GM20431 (cell line): Measurements from ENCODE around the gene ADCY1.
"Not testable (repeated sequence)": the region's sequence is repeated elsewhere in the genome, so short reads cannot be mapped to it uniquely, and the experiment has no call there.

Experiments
- in situ Hi-C: fragments of 300-500 bp; cut with MseI, MboI; formaldehyde crosslinking; loops from one replicate; pipeline ENCODE4 v1.15.0; 2020; ENCODE audit warnings: low sequenced_read_pairs; ENCODE audit not compliant: unreplicated experiment

The ADCY1 gene

DNA sequence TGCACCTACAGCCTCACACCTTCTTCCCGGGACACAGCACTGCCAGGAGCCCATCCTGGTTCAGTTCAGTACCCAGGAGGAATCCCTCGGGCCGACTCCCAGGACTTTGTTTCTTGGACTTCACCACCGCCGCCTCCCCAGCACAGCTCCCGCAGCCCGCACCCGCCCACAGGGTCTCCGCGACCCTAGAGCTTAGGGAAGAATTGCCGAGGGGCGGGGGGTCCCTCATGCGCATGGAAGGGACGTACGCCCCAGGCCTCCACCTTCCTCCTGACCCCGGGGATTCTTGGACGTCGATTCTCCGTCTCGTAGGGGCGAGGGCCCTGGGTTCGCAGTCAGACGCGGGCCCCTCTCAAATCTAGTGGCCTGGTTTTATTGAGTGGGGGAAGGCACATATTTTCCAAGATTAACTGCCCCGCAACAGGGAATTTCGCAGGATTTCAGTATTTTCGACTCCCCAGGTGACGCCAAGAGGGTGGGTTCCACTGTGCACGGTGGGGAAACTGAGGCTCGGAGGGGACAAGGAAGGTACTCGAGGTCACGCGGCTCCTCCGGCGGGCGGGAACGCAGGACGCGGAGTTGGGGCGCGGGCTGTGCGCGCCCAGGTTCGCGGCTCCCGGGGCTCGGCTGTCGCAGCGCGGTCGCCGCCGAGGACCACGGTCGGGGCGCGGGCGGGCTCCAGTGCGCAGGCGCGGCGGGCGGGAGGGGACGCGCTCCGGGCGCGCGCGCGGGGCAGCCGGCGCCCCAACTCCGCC lies at the start of gene ADCY1:
Gene ADCY1 (plus strand): TSS at position 708 of the 755 bp plus-strand sequence. CDS start 176 bp downstream, outside the sequence.
- in situ Hi-C loops: no loop called here

DNA sequence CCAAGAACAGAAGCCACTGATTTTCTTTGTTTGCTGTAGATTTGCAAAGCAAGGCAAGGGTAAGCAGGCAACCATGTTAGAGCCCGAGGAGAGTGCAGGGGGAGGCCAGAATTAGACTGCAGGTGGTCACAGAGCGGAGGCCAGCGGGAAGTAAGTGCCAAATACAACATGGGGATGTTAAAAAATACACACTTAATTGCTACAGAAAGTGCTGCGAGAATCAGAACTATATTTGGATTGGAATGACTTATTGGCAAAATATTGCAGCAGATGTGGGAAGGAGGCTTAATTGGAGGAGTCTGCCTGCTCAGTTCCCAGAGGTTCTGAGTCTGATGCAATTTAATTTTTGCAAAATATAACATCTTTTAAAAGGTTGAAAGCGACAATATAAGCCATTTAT lies 49.7 kb upstream of the ADCY1 start:
- in situ Hi-C loops: no loop called here

GRCh38 chr7:45525057-45525456 lies 49.1 kb upstream of the ADCY1 start:
- in situ Hi-C loops: no loop called here

DNA sequence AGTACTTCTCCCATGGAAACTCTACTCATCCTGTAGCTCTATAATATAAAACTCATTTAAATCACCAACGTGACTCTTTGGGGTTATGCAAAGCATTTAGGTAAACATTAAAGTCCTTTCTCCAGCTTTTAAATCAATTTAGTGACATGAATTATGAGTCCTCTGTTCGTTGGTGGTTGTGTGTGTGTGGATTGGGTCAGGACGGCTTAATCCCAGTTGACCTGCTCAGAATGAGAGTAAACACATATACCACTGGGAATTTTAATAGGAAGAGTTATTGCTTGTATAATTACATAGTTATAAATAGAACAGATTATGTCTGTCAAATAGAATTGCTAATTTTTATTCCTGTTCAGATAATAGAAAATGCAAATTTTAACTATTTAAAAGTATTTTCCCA lies 30.7 kb upstream of the ADCY1 start:
- in situ Hi-C loops: no loop called here

DNA sequence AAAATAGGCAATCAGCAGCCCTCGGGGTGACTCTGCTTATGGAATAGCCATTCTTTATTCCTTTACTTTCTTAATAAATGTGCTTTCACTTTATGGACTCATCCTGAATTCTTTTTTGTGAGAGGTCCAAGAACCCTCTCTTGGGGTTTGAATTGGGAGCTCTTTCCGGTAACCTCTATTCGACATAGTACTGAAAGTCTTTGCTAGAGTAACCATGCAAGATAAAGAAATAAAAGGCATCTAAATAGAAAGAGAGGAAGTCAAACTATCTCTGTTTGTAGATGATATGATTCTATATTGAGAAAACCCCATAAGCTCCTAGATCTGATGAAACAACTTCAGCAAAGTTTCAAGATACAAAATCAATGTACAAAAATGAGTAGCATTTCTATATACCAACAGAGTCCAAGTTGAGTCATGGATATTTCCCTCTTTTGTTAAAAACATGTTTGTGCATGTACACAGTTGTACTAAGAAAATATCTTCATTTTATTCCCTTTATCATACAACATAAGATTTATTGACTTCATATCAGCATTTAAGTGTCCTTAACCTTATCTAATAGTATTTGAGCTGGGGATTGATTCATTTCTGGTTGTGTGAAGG lies 29.0 kb upstream of the ADCY1 start:
- in situ Hi-C loops: not testable (repeated sequence)

- in situ Hi-C loops: not testable (repeated sequence)
Measured at GRCh38 chr7:45548917-45549316, 25.3 kb upstream of the ADCY1 start.

DNA sequence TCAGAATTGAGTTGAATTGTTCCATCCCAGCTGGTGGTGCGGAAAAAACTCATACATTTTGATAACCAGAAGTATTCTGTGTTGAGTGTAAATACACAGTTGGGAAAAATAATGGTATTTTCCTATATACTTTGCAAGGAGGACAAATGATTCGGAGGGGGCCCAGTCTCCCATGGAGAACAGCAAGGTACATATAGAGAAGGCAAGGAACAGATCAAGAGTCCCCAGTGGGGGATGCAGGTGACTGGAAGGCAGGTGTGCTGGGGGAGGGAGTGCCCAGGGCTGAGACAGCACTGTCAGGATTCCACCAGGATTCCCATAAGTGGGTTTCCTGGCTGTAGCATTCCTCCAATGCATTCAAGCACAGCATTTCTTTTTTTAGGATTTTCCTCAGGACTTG lies 10.8 kb upstream of the ADCY1 start:
- in situ Hi-C loops: no loop called here

GRCh38 chr7:45563941-45564461 lies 10.2 kb upstream of the ADCY1 start:
- in situ Hi-C loops: no loop called here

DNA sequence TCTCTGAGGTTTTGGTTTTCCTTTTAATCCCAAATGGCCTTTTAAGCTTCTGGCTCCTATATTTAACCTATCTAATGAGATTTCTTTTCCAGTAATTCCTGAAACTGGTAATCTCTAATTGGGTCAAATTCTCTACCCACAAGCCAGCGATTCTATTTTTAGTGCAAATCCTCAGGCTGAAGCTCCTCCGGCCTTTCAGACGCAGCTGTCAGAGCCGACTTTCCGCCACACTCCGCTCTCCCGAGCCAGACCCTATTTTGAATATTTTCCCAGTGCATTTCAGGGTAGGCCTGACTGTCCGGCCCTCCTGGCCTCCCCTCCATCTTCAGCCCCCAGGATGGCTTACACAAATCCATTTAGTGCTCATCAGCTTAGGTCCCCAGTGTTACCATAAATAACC lies 9.7 kb upstream of the ADCY1 start:
- in situ Hi-C loops: no loop called here

GRCh38 chr7:45564886-45565455 lies 9.2 kb upstream of the ADCY1 start:
- in situ Hi-C loops: no loop called here

DNA sequence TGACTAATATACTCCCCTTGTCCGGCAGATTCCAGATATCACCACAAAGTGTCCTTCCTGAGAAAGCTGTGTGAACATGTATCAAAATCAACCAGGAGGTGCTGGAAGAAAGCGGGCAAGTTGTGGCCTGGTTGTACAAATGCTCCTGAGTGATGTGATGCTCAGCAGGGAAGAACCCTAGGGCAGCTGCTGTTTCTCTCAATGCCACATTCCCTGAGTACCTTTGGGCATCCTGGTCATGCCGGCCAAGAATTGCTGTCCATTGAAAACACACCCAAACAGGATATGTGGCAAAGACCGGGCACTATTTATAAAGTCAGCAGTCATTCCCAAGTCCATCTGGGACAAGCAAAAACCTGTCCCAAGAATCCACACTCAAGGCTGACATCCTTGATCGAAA lies 7.8 kb upstream of the ADCY1 start:
- in situ Hi-C loops: no loop called here

DNA sequence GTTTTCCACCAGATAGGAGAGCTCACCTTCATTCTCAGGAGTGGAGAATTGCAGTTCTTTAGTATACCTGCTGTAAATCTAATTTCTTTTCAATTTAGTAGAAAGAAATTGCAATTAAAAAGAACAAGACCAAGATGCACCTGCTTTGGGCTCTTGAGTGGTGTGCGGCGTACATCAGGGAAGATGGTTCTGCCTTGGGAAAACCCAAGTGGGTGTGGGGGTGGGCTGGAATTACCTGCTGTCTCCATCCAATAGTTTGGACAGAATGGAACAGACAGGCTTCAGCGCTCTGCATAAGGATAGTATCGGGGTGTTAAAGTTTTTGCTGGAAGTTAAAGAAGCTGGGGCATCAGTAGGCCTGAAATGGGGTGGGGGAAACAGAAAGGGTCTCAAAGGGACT lies 7.2 kb upstream of the ADCY1 start:
- in situ Hi-C loops: no loop called here

DNA sequence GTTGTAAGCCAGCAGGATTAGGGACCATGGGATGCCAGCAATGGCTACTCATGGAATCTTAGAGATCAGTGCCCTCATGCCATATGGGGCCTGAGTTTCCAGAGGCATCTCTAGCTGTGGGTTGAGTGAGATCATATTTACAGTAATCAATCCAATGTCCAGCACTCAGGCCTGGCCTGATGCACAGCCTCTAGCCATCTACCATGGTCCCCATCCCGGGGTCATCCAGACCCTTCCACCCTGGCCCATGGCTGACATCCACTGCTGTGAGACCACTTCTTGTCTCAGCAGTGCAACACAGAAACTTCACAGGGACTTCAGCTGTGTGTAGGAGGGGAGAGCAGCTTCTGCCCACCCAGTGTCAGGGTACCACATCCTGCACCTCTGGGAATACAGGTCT lies 6.5 kb upstream of the ADCY1 start:
- in situ Hi-C loops: no loop called here

GRCh38 chr7:45568536-45569289 lies 5.5 kb upstream of the ADCY1 start:
- in situ Hi-C loops: no loop called here

DNA sequence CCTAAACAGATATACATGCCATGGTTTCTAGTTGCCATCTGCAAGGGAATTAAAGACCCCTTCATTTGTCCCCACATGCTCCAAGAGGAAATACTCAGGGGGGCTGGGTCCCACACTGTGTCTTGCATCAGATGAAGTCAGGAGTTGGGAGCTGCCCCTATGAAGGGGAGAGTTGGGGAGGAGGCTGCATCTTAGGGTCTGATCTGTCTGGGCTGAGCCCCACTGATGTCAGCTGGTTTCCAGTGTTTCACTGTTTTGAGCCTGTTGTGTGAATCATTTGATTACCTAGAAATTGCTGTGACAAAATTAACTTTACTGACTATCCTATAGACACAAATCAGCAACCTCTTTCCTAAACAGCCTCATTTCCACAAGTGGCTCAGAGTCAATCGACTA lies 4.9 kb upstream of the ADCY1 start:
- in situ Hi-C loops: no loop called here

GRCh38 chr7:45570797-45571196 lies 3.4 kb upstream of the ADCY1 start:
- in situ Hi-C loops: no loop called here

GRCh38 chr7:45573204-45573603 lies 964 bp upstream of the ADCY1 start:
- in situ Hi-C loops: no loop called here

- in situ Hi-C loops: no loop called here
Measured at GRCh38 chr7:45574416-45574668, 174 bp downstream of the ADCY1 start.

DNA sequence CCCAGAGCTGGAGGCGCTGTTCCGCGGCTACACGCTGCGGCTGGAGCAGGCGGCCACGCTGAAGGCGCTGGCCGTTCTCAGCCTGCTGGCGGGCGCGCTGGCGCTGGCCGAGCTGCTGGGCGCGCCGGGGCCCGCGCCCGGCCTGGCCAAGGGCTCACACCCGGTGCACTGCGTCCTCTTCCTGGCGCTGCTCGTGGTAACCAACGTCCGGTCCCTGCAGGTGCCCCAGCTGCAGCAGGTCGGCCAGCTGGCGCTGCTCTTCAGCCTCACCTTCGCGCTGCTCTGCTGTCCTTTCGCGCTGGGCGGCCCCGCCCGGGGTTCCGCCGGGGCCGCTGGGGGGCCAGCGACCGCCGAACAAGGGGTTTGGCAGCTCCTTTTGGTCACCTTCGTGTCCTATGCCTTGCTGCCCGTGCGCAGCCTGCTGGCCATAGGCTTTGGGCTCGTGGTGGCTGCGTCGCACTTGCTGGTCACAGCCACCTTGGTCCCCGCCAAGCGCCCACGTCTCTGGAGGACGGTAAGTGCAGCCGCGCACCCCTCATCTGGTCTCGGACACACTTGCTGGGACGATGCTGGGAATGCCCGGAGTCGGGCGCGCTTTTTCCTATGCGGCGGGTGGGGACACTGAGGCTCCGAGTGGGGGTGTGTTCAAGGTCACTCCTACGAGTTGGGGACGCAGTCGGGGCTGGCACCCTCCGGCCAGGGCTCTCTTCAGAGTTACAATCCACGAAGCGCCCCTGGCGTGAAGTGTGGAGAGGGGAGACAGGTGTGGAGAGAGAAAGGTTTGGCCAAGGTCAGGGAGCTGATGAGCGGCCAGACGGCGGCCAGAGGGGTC lies 717 bp downstream of the ADCY1 start:
- in situ Hi-C loops: no loop called here
